ENCODE results near the gene TSNAXIP1.

GRCh38 chr16:67843343-67843765 is 36.7 kb downstream of the TSNAXIP1 start:
- TF ChIP-seq POLR2A (IDR thresholded peaks at IDR 0.05; ENCODE audit: borderline replicate concordance, extremely low read depth, insufficient read depth, insufficient read length) (no peak), CTCF (IDR thresholded peaks at IDR 0.05 in 2 of 3, conservative IDR thresholded peaks at IDR 0.05 in 1 of 3; ENCODE audit: borderline replicate concordance in 1 of 3, insufficient read depth in 1 of 3, low read depth in 2 of 3, low read length in 2 of 3) (no peak), EGR1 (IDR thresholded peaks at IDR 0.05; ENCODE audit: low read depth) (no peak), EZH2 (IDR thresholded peaks at IDR 0.05) (no peak), RAD21 (IDR thresholded peaks at IDR 0.05; ENCODE audit: low read depth) (no peak)
- TF ChIP-seq, protein P1, sequence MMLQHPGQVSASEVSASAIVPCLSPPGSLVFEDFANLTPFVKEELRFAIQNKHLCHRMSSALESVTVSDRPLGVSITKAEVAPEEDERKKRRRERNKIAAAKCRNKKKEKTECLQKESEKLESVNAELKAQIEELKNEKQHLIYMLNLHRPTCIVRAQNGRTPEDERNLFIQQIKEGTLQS (IDR thresholded peaks at IDR 0.05), result no peak
